Panc1 (cell line): ENCODE measurements around the gene FBXL12. TPM values are rescaled to one million over a fixed set of nuclear protein-coding genes. Genes with fewer than 3 reads are reported as not detected.

Experiments
- ATAC-seq: fragments of 200-7000 bp; cut with Tn5 transposase; 2 replicates; pipeline ENCODE4 v1.9.1; 2020; ENCODE audit warnings: mild to moderate bottlenecking, moderate library complexity
- BruUV-seq: library from RNA; stranded (reverse); fragments of 400-500 nt; replicated peaks from 2 replicates; lab custom pipeline; 2021; lab: Mats Ljungman, UMichigan
- CTCF ChIA-PET: fragments of 300-600 bp; sonication (Branson Sonifier 250); formaldehyde crosslinking; loops from one replicate; lab custom pipeline; 2022; ENCODE audit warnings: antibody characterized with exemption; lab: Charles Lee
- POLR2A ChIA-PET: fragments of 300-600 bp; sonication (Branson Sonifier 250); formaldehyde crosslinking; loops from one replicate; lab custom pipeline; 2022; ENCODE audit warnings: antibody characterized with exemption; lab: Charles Lee
- DNase-seq: peaks from one replicate; pipeline ENCODE4 v3.0.0-alpha.2; 2010; ENCODE audit warnings: low read depth, low spot score
- H3K27ac ChIP-seq: 2 replicates; pipeline ENCODE4 v1.5.1; 2011; ENCODE audit warnings: mild to moderate bottlenecking, low read length, inconsistent platforms
- H3K27me3 ChIP-seq: fragments of 200-500 bp; sonication (Bioruptor generic); 2 replicates; pipeline ENCODE4 v1.6.0; 2014; ENCODE audit warnings: low read length, inconsistent platforms; ENCODE audit not compliant: control insufficient read depth, insufficient read depth
- H3K36me3 ChIP-seq: fragments of 200-500 bp; sonication (Bioruptor generic); 2 replicates; pipeline ENCODE4 v1.5.1; 2014; ENCODE audit warnings: inconsistent platforms, mild to moderate bottlenecking, low read length, moderate library complexity; ENCODE audit not compliant: control insufficient read depth, insufficient read depth
- H3K4me1 ChIP-seq: 2 replicates; pipeline ENCODE4 v1.5.1; 2011; ENCODE audit warnings: inconsistent platforms, mild to moderate bottlenecking, low read length, moderate library complexity; ENCODE audit not compliant: control insufficient read depth, insufficient read depth
- H3K4me3 ChIP-seq, 2 experiments: 2 replicates each; pipeline ENCODE4 v1.5.1; 2011 to 2012; ENCODE audit warnings: low read depth in 2 of 2, low read length in 2 of 2, mild to moderate bottlenecking in 2 of 2, inconsistent platforms in 1 of 2, moderate library complexity in 1 of 2
- H3K9me3 ChIP-seq: fragments of 200-500 bp; sonication (Bioruptor generic); 2 replicates; pipeline ENCODE4 v1.5.1; 2014; ENCODE audit warnings: low read depth, mild to moderate bottlenecking, inconsistent platforms, low read length, moderate library complexity; ENCODE audit not compliant: control insufficient read depth, insufficient read depth
- CTCF ChIP-seq: fragments of 450-650 bp; IDR thresholded peaks from 2 replicates; pipeline ENCODE4 v1.5.1; 2017; ENCODE audit warnings: mild to moderate bottlenecking
- POLR2AphosphoS5 ChIP-seq: IDR thresholded peaks from 2 replicates; pipeline ENCODE4 v1.6.1; 2012; ENCODE audit warnings: mild to moderate bottlenecking, low read depth, low read length, moderate library complexity
- REST ChIP-seq, 2 experiments: IDR thresholded peaks; 2 replicates each; pipeline ENCODE4 v1.6.1; 2011 to 2012; ENCODE audit warnings: low read depth in 2 of 2, control low read depth in 1 of 2, low read length in 1 of 2, mild to moderate bottlenecking in 1 of 2, moderate library complexity in 1 of 2; ENCODE audit not compliant: insufficient read depth in 1 of 2
- SIN3A ChIP-seq: IDR thresholded peaks from 2 replicates; pipeline ENCODE4 v1.6.1; 2012; ENCODE audit warnings: low read depth, mild to moderate bottlenecking, low read length, moderate library complexity, borderline replicate concordance; ENCODE audit not compliant: insufficient read depth
- TCF7L2 ChIP-seq: IDR thresholded peaks from 2 replicates; pipeline ENCODE4 v1.6.1; 2011; ENCODE audit warnings: mild to moderate bottlenecking, low read depth, low read length, inconsistent platforms
- in situ Hi-C: cut with HindIII; loops from 2 replicates; pipeline ENCODE4 v1.10.0; 2016; ENCODE audit warnings: low sequenced_read_pairs, low pct_unique_long_range_greater_than_20kb
- intact Hi-C: fragments of 100-400 bp; cut with micrococcal nuclease; formaldehyde crosslinking; loops from one replicate; pipeline ENCODE4 v1.10.0; 2022; ENCODE audit not compliant: unreplicated experiment
- total RNA-seq: library from RNA; stranded (reverse); gene quantifications from one replicate; pipeline ENCODE4 v1.2.1, GENCODE V29; 2021; ENCODE audit not compliant: unreplicated experiment

Gene FBXL12
- total RNA-seq, 1 experiment from 2014 or later: 29.2 TPM

GRCh38 chr19:9768175-9769112, 50.4 kb downstream of the FBXL12 start, which contains the start of gene ZNF846:
Gene ZNF846 (minus strand): TSS chr19:9768738. CDS start chr19:9764950, 3,788 bp downstream.
- DNase-seq (peak; percentile 79), ATAC-seq (peak; percentile 100)
- Histone ChIP-seq H3K27ac (peak within 1 kb of the TSS; percentile 93), H3K4me1 (no peaks in the 10 kb centered on the region; the same call in 1 of the 2 replicates), H3K4me3 (peak within 1 kb of the TSS; percentile 80 to 89), H3K27me3 (no peaks in the 10 kb centered on the region), H3K36me3 (no peaks in the 10 kb centered on the region), H3K9me3 (no peaks in the 10 kb centered on the region)
- BruUV-seq: no TSS peak
- in situ Hi-C loops: no loop called here
- intact Hi-C loops: no loop called here
- TF ChIP-seq SIN3A: no peak
- peak; percentile 72 for TF ChIP-seq POLR2AphosphoS5
- no peak for TF ChIP-seq CTCF
- no peak for TF ChIP-seq REST (IDR thresholded peaks at IDR 0.05; ENCODE audit: insufficient read depth in 1 of 2, low read depth in 2 of 2, low read length in 1 of 2)
- TF ChIP-seq TCF7L2: peak; percentile 49; the same call in 1 of the 2 replicates
- CTCF ChIA-PET: interaction anchor here (0.7 kb wide), 1 partner anchor 98 kb away, joined by 5 read pairs; no protein-coding TSS in a partner anchor
- POLR2A ChIA-PET: interaction anchor here (0.5 to 0.7 kb wide), 3 partner anchors 20 to 948 kb away, joined by 3 to 9 read pairs (median 7); no protein-coding TSS in a partner anchor

Other genes with a start within 250 kb of the FBXL12 start
- gene ZNF121, start 234.6 kb downstream of the FBXL12 start, total RNA-seq: 48.4 TPM
- 15.9 TPM for gene ZNF561, start 197.8 kb downstream of the FBXL12 start, total RNA-seq
- gene ZNF562, start 144.0 kb downstream of the FBXL12 start, total RNA-seq: 29.5 TPM
- 10.2 TPM for gene ZNF846, start 50.3 kb downstream of the FBXL12 start, total RNA-seq
- gene UBL5, start 8.8 kb upstream of the FBXL12 start, total RNA-seq: 379 TPM
- 102 TPM for gene PIN1, start 16.2 kb upstream of the FBXL12 start, total RNA-seq
- 9.7 TPM for gene OLFM2, start 117.4 kb upstream of the FBXL12 start, total RNA-seq
- gene COL5A3, start 191.4 kb upstream of the FBXL12 start, total RNA-seq: 0.18 TPM
- gene RDH8, start 194.4 kb upstream of the FBXL12 start, total RNA-seq: not detected